ENCODE results near the gene PANX2. TPM values are rescaled to one million over a fixed set of nuclear protein-coding genes. Genes with fewer than 3 reads are reported as not detected.
"Not testable (repeated sequence)": the region's sequence is repeated elsewhere in the genome, so short reads cannot be mapped to it uniquely, and the experiment has no call there.

The PANX2 gene, protein sequence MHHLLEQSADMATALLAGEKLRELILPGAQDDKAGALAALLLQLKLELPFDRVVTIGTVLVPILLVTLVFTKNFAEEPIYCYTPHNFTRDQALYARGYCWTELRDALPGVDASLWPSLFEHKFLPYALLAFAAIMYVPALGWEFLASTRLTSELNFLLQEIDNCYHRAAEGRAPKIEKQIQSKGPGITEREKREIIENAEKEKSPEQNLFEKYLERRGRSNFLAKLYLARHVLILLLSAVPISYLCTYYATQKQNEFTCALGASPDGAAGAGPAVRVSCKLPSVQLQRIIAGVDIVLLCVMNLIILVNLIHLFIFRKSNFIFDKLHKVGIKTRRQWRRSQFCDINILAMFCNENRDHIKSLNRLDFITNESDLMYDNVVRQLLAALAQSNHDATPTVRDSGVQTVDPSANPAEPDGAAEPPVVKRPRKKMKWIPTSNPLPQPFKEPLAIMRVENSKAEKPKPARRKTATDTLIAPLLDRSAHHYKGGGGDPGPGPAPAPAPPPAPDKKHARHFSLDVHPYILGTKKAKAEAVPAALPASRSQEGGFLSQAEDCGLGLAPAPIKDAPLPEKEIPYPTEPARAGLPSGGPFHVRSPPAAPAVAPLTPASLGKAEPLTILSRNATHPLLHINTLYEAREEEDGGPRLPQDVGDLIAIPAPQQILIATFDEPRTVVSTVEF
- not detected in 2 replicates for total RNA-seq (2014; rRNA removed; shearing (Covaris generic))

DNA sequence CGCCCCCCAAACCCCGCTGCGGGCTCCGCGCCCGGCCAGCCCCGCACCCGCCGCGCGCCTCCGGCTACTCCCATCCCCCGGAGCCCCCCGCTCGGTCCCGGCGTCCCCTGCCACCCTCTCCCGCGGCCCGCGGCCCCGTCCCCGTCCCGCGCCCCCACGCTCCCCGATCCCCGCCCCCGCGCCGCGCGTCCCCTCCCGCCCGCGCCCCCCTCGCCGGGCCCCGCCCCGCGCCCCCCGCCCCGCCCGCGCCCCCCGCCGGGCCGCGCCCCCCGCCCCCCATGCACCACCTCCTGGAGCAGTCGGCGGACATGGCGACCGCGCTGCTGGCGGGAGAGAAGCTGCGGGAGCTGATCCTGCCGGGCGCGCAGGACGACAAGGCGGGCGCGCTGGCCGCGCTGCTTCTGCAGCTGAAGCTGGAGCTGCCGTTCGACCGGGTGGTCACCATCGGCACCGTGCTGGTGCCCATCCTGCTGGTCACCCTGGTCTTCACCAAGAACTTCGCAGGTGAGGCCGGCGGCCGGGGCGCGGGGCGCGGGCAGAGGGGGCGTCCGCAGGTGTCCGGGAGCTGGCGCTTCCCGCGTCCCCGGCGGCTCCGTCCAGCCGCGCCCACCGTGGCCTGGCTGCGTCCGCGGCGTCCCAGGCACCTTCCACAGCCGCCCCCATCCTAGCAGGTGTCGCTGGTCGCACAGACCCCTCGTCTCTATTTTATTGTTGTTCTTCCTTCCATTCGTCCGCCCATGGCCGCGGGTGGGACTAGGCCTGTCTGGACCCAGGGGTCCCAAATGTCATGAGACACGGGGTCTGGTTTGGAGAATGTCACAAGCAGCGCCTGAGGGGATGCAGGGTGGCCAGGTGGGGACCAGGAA lies at the start of gene PANX2:
TSS of gene PANX2 (plus strand) at position 279 of the 866 bp plus-strand sequence. CDS start at position 279, 0 bp downstream.
- H3K4me3 ChIP-seq, result peak within 1 kb of the TSS; percentile 34; the same call in 1 of the 2 replicates
- H3K27me3 ChIP-seq, result peaks cover 57% of the 10 kb centered on the region
- DNase-seq, result no peak

DNA sequence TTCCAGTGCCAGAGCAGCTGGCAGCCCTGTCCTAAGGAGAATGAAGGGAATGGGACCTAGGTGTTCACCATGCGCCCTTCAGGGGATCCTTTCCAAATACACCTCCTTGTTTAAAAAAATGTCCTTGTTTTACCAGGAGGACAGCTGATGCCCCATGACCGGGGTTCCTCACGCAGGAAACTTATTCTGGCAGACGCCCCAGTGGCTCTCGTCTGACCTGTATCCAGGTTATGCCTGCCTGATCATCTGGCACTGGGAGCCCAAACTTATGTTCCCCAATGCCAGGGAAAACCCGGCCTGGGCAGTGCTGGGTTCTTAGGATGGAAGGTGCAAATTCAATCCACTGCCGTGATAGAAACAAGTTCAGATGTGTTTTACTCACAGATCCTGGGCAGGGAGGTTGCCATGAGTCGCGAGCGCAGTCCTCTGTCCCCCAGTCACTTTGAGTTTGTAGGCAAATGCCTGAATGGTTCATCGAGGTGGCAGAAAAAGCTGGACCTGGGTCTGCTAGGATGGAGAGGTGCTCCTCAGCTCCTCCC lies 49.3 kb upstream of the PANX2 start:
- H3K27me3 ChIP-seq, result peaks cover 4% of the 10 kb centered on the region; the same call in 1 of the 2 replicates
- 0 out of 2 replicates have a peak, but pooled peaks cover 4% of the 10 kb centered on the region for H3K9me3 ChIP-seq (replicated peaks)
- DNase-seq, result no peak
- peaks cover 2% of the 10 kb centered on the region; the same call in 1 of the 2 replicates for H3K4me1 ChIP-seq
- no peaks in the 10 kb centered on the region for H3K36me3 ChIP-seq
- no peak overlapping the region for H3K4me3 ChIP-seq
- no peak overlapping the region for H3K27ac ChIP-seq

More for the DNA sequence above, at the start of gene PANX2:
- Histone ChIP-seq H3K9me3 (replicated peaks) (no peaks in the 10 kb centered on the region), H3K4me1 (no peaks in the 10 kb centered on the region), H3K27ac (no peak within 1 kb of the TSS), H3K36me3 (no peaks in the 10 kb centered on the region)

DNA sequence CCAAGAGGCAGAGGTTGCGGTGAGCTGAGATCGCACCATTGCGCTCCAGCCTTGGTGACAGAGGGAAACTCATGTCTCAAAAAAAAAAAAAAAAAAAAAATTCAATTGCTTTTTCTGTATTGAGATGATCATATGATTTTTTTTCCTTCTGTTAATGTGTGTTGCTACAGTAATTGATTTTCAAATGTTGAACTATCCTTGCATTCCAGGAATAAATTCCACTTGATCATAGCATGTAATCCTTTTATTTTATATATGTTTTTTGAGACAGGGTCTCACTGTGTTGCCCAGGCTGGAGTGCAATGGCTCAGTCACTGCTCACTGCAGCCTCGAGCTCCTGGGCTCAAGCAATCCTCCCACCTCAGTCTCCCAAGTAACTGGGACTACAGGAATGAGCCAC lies 47.4 kb upstream of the PANX2 start:
- H3K27me3 ChIP-seq, result no peaks in the 10 kb centered on the region; the same call in 1 of the 2 replicates
- no peaks in the 10 kb centered on the region for H3K36me3 ChIP-seq
- DNase-seq, result no peak
- no peak overlapping the region for H3K27ac ChIP-seq
- H3K4me3 ChIP-seq, result no peak overlapping the region
- peaks cover 2% of the 10 kb centered on the region; the same call in 1 of the 2 replicates for H3K4me1 ChIP-seq
- 0 out of 2 replicates have a peak, but pooled peaks cover 4% of the 10 kb centered on the region for H3K9me3 ChIP-seq (replicated peaks)

DNA sequence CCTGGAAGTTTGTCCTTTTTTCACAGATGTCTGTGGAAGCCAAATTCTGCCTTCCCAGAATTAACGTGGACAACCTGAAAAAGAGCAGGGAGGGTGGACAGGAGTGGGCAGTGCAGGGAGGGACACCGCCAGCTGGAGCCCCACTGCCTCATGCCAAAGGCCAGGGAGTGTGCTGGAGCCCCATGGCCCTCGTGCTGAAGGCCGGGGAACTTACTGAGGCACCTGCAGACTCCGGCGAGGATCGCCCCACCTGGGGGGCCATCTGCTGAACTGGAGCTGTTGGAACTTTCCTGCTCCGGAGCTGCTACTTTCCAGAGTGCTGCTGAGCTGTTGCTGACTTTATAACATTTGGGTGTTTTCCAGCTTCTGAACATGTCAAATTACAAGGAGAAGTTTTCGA lies 45.5 kb upstream of the PANX2 start:
- no peak overlapping the region for H3K4me3 ChIP-seq
- H3K9me3 ChIP-seq (replicated peaks), result 0 out of 2 replicates have a peak, but pooled peaks cover 4% of the 10 kb centered on the region
- H3K4me1 ChIP-seq, result no peaks in the 10 kb centered on the region
- no peaks in the 10 kb centered on the region; the same call in 1 of the 2 replicates for H3K27me3 ChIP-seq
- DNase-seq, result no peak
- no peaks in the 10 kb centered on the region for H3K36me3 ChIP-seq
- H3K27ac ChIP-seq, result no peak overlapping the region

DNA sequence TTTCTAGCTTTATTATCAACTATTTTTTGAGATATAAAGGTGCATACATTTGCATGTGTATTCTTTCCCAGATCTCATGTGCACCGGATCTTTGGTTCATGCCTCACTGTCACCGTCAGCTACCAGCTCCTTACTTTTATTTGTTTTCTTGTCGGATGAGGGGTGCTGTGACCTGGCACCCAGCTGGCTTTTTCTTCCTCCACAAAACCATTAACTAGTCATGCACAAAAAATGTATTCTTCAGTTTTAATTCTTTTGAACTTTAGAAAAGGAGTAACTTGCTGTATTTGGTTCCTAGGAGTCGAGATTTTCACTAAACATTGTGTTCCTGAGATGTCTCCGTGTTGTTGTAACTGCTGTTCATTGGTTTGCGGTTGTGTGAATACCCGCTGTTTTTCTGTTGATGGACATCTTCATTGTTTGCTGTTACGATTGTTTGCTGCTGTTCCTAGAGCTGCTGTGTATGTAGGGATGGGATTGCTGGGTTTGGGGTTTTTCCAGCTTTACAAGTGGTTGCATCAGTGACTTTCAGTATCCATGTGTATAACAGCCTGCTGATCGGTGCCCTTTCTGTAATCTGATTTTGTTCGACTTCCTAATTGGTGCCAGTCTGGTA lies 41.3 kb upstream of the PANX2 start:
- Histone ChIP-seq H3K27ac (no peak overlapping the region), H3K27me3 (no peaks in the 10 kb centered on the region), H3K4me1 (no peaks in the 10 kb centered on the region), H3K36me3 (no peaks in the 10 kb centered on the region), H3K9me3 (replicated peaks) (no peaks in the 10 kb centered on the region), H3K4me3 (no peak overlapping the region)
- DNase-seq, result no peak

DNA sequence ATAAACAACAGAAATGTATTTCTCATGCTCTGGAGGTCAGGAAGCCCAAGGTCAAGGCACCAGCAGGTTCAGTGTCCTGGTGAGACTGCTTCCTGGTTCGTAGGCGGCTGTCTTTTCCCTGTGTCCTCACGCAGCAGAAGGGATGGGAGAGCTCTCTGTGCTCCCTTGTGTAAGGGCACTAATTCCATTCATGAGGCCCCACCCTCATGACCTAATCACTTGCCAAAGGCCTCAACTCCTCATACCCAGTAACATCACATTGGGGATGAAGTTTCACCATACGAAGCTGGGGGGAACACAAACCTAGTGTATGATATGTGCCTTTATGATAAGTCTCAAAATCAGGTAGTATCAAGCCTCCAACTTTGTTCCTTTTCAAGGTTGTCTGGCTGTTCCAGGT lies 38.6 kb upstream of the PANX2 start:
- Histone ChIP-seq H3K27ac (no peak overlapping the region), H3K4me1 (no peaks in the 10 kb centered on the region), H3K36me3 (no peaks in the 10 kb centered on the region), H3K9me3 (replicated peaks) (no peaks in the 10 kb centered on the region), H3K4me3 (no peak overlapping the region), H3K27me3 (no peaks in the 10 kb centered on the region)
- DNase-seq, result no peak

DNA sequence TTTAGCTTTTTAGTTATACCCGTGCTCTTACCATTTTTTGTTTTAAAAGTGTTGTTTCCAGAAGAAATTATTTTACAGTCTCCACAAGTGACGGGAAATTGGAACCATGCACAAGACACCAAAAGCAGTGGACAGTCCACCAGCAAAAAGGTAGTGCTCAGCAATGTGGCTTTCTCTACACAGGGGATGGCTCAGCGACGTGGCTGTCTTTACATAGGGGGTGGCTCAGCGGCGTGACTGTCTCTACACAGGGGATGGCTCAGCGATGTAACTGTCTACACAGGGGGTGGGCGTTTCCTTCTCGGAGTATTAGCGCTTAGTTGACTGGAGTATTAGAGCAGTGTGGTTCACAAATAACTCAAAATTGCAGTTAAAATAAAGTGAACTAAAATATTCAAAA lies 36.0 kb upstream of the PANX2 start:
- H3K4me1 ChIP-seq, result no peaks in the 10 kb centered on the region
- no peaks in the 10 kb centered on the region for H3K36me3 ChIP-seq
- H3K9me3 ChIP-seq (replicated peaks), result no peaks in the 10 kb centered on the region
- no peaks in the 10 kb centered on the region for H3K27me3 ChIP-seq
- no peak overlapping the region for H3K4me3 ChIP-seq
- DNase-seq, result no peak
- H3K27ac ChIP-seq, result no peak overlapping the region

DNA sequence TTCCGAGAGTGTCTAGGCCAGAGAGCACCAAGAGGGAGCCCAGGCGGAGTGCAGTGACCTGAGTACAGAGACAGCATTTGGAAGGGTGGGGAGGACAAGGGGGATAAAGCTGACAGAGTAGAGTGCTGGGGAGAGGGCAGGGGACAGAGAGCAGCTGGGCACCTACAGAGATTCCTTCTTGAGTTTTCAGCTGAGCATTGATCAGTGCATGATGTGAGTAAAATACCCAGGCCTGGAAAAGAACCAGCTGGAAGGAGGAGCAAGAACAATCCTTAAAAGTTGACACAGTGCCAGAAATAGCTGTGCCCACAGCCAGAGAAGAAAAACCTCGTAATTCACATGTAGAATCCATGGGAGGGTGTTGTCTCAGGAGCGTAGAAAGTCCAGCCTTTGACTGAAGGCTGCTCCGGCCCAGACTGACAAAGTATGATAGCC lies 33.9 kb upstream of the PANX2 start:
- Histone ChIP-seq H3K4me3 (no peak overlapping the region), H3K4me1 (no peaks in the 10 kb centered on the region), H3K27me3 (no peaks in the 10 kb centered on the region), H3K36me3 (no peaks in the 10 kb centered on the region), H3K27ac (no peak overlapping the region), H3K9me3 (replicated peaks) (no peaks in the 10 kb centered on the region)
- no peak for DNase-seq

DNA sequence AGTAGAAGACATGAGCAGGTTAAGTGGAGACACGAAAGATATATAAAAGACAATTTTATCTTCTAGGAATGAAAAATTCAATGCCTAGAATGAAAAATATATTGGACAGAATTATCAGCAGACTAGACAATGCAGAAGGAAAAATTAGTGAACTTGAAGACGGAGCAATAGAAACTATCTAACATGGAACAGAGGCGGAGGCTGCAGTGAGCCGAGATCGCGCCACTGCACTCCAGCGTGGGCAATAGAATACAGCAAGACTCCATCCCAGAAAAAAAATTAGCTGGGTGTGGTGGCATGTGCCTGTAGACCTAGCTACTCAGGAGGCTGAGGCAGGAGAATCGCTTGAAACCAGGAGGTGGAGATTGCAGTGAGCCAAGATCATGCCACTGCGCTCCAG lies 33.3 kb upstream of the PANX2 start:
- H3K27me3 ChIP-seq; H3K36me3 ChIP-seq; DNase-seq; H3K4me3 ChIP-seq; H3K27ac ChIP-seq; H3K4me1 ChIP-seq; H3K9me3 ChIP-seq (replicated peaks): not testable (repeated sequence)

DNA sequence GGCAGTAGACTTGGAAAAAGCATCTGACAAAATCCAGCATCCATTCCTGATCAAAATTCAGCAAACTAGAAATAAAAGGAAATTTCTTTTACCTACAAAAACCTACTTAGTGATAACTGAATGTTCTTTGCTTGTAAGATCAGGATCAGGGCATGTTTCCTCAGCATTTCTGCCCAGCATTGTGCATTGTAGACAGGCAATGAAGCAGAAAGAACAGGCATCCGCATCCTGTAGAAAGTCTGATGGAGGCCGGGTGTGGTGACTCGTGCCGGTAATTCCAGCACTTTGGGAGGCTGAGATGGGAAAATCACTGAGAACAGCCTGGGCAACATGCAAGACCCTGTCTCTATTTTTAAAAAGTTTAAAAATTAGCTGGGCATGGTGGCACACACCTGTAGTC lies 32.5 kb upstream of the PANX2 start:
- no peak for DNase-seq
- no peak overlapping the region for H3K27ac ChIP-seq
- no peaks in the 10 kb centered on the region for H3K9me3 ChIP-seq (replicated peaks)
- H3K36me3 ChIP-seq, result no peaks in the 10 kb centered on the region
- no peak overlapping the region for H3K4me3 ChIP-seq
- no peaks in the 10 kb centered on the region for H3K27me3 ChIP-seq
- H3K4me1 ChIP-seq, result no peaks in the 10 kb centered on the region

DNA sequence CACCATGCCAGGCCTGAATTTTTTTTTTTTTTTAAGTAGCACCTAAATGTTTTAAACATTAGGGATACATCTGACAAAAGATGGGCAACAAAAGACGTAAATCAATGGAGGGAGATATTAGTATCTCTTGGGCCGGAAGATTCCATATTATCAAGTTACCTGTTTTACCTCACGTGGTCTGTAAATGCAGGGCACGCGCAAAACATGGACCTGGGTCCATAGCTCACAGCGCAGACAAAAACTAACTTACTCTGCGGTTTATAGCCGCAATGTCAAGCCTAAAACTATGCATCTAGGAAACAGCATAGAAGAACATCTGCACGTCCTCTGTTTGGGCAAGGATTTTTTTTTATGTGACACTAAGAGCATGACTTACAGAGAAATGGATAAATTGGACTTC lies 31.5 kb upstream of the PANX2 start:
- Histone ChIP-seq H3K27ac (no peak overlapping the region), H3K4me3 (no peak overlapping the region), H3K36me3 (no peaks in the 10 kb centered on the region), H3K27me3 (no peaks in the 10 kb centered on the region; the same call in 1 of the 2 replicates), H3K4me1 (no peaks in the 10 kb centered on the region), H3K9me3 (replicated peaks) (no peaks in the 10 kb centered on the region)
- DNase-seq, result no peak

DNA sequence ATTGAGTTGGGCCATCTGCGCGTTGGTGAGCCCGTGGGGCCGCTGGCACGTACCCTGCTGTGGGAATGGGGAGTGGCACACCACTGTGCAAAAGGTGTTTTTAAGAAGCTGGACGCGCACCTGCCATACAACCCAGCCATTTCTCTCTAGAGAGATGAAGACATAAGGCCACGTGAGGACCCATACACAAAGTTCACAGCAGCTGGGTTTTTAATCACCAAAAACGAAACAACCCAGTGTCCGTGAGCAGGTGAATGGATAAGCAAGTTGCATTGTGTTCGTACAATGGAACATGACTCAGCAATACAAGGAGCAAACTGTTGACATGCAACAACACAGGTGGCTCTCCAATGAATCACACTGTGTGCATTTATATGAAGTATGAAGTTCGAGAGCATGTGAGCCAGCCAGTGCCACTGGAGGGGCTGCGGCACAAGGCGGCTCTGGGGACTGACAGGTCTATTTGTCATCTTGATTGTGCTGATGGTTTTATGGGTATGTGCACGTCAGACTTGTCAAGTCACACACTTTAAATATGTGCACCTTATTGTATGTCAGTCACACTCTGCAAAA lies 30.6 kb upstream of the PANX2 start:
- no peaks in the 10 kb centered on the region for H3K9me3 ChIP-seq (replicated peaks)
- H3K27ac ChIP-seq, result no peak overlapping the region
- no peaks in the 10 kb centered on the region; the same call in 1 of the 2 replicates for H3K27me3 ChIP-seq
- no peak overlapping the region for H3K4me3 ChIP-seq
- H3K36me3 ChIP-seq, result no peaks in the 10 kb centered on the region
- H3K4me1 ChIP-seq, result no peaks in the 10 kb centered on the region
- DNase-seq, result no peak

DNA sequence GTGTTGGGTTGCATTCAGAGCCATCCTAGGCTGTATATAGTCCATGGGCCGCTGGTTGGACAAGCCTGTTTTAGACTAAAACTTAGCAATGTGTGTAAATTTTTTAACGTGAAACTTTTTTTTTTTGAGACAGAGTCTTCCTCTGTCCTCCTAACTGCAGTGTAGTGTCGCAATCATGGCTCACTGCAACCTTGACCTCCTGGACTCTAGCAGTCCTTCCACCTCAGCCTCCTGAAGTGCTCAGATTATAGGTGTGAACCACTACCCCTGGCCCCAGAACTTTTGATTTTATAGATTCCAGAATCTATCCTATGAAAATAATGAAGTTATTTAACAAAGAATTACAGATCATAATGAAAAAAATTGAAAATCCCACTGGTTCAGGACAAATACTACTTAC lies 29.9 kb upstream of the PANX2 start:
- Histone ChIP-seq H3K4me1 (no peaks in the 10 kb centered on the region), H3K4me3 (no peak overlapping the region), H3K9me3 (replicated peaks) (no peaks in the 10 kb centered on the region), H3K27ac (no peak overlapping the region), H3K27me3 (no peaks in the 10 kb centered on the region; the same call in 1 of the 2 replicates), H3K36me3 (no peaks in the 10 kb centered on the region)
- DNase-seq, result no peak

DNA sequence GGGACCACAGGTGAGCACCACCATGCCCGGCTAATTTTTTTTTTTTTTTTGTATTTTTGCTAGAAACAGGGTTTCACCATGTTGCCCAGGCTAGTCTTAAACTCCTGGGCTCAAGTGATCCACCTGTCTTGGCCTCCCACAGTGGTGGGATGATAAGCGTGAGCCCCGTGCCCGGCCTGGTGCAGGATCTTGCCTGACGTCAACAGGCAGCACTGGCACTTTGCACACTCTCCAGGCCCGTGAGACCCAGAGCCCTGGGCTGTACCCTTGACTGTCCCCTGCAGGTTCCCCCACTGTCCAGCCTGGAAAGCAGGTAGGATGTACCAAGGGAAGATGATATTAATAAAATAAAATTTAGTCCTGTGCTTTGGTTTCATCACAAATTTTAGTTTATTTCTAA lies 29.1 kb upstream of the PANX2 start:
- Histone ChIP-seq H3K27ac (no peak overlapping the region), H3K27me3 (no peaks in the 10 kb centered on the region; the same call in 1 of the 2 replicates), H3K4me1 (no peaks in the 10 kb centered on the region), H3K36me3 (no peaks in the 10 kb centered on the region), H3K4me3 (no peak overlapping the region), H3K9me3 (replicated peaks) (no peaks in the 10 kb centered on the region)
- no peak for DNase-seq

All from SJCRH30 (cell line).